ENCODE measurements around the gene BRINP1. TPM values are rescaled to one million over a fixed set of nuclear protein-coding genes. Genes with fewer than 3 reads are reported as not detected.
"Not testable (repeated sequence)": the region's sequence is repeated elsewhere in the genome, so short reads cannot be mapped to it uniquely, and the experiment has no call there.

The BRINP1 gene
- polyA plus RNA-seq, 2 donors = 0.18 to 0.77 TPM

DNA sequence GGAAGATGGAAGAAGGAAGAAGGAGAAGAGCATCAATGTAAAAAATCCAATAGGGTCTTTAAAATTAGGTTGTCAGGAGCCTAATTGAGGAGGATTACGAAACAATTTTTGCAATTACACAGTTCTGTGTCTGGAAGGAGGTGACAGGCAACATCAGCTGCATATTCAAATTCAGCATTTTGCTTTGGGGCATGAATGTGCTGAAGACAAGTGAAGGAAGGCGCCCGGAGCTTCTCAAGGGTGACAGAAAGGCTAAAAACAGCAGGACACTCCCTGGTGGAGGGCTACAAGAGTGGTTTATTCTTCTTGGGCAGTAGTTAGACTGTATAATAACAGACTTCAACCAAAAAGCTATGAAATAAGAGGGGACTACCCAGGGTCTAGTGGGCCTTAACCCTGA, 188.3 kb downstream of the BRINP1 start:
- WGBS, 2 donors = 81 to 83% methylated on average over 3 of the region's 3 CpGs
- Histone ChIP-seq H3K4me3 (ENCODE audit: low read depth in 1 of 2, low read length in 2 of 2) (no peak overlapping the region), H3K36me3 (ENCODE audit: control insufficient read depth in 2 of 2, insufficient read depth in 2 of 2, low read length in 1 of 2) (no peaks in the 10 kb centered on the region), H3K27me3 (ENCODE audit: control insufficient read depth in 1 of 2, insufficient read depth in 2 of 2, low read length in 2 of 2) (no peaks in the 10 kb centered on the region), H3K27ac (ENCODE audit: low read depth in 2 of 2, low read length in 1 of 2) (no peak overlapping the region), H3K9me3 (ENCODE audit: control insufficient read depth in 2 of 2, insufficient read depth in 1 of 2, low read depth in 1 of 2, low read length in 1 of 2) (peaks cover 0 to 2% of the 10 kb centered on the region in 2 donors), H3K4me1 (ENCODE audit: control insufficient read depth in 2 of 2, insufficient read depth in 2 of 2, low read length in 1 of 2) (no peaks in the 10 kb centered on the region)

DNA sequence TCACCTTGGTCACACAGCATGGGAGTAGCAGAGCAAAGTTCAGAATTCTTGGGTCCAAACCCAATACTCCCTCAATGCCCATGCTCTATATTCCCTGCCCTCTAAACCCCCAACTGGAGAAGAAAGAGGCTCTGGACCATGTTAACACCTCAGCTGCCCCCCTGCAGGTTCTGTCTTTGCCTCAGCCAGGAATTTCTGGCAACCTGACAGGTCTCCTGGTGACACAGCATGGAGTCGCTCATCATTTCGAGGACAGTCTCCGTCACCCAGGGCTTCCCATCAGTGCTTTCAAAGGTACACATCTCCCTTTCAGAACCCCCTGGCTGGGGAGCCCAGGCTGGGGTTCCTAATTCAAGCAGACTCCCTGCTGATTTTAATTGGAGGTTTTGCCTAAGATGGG, 189.5 kb downstream of the BRINP1 start:
- Histone ChIP-seq H3K27ac (ENCODE audit: low read depth in 2 of 2, low read length in 1 of 2) (no peak overlapping the region), H3K4me3 (ENCODE audit: low read depth in 1 of 2, low read length in 2 of 2) (no peak overlapping the region), H3K36me3 (ENCODE audit: control insufficient read depth in 2 of 2, insufficient read depth in 2 of 2, low read length in 1 of 2) (no peaks in the 10 kb centered on the region), H3K9me3 (ENCODE audit: control insufficient read depth in 2 of 2, insufficient read depth in 1 of 2, low read depth in 1 of 2, low read length in 1 of 2) (no peaks in the 10 kb centered on the region), H3K4me1 (ENCODE audit: control insufficient read depth in 2 of 2, insufficient read depth in 2 of 2, low read length in 1 of 2) (no peaks in the 10 kb centered on the region), H3K27me3 (ENCODE audit: control insufficient read depth in 1 of 2, insufficient read depth in 2 of 2, low read length in 2 of 2) (no peaks in the 10 kb centered on the region)
- 74 to 79% methylated on average over 3 of the region's 3 CpGs for WGBS, 2 donors

DNA sequence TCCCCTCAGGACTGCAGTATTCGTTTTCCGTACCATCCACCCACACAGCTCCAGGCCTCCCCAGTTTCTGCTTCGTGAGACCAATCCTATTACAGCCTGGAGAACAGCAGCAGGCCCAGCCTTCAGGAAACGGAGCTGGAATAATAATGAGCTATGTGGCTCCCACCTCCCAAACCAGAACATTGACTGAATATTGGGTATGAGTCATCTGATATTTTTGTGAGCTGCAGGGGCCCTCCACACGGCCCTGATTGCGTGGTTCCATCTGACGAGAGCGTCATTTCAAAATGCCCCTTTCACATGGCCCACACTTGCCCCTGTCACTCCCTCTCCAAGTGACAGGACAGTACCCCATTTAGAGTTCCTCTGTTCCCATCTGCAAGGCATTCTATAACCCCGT, 192.0 kb downstream of the BRINP1 start:
- Histone ChIP-seq H3K4me1 (ENCODE audit: control insufficient read depth in 2 of 2, insufficient read depth in 2 of 2, low read length in 1 of 2) (no peaks in the 10 kb centered on the region), H3K36me3 (ENCODE audit: control insufficient read depth in 2 of 2, insufficient read depth in 2 of 2, low read length in 1 of 2) (no peaks in the 10 kb centered on the region), H3K27me3 (ENCODE audit: control insufficient read depth in 1 of 2, insufficient read depth in 2 of 2, low read length in 2 of 2) (no peaks in the 10 kb centered on the region), H3K4me3 (ENCODE audit: low read depth in 1 of 2, low read length in 2 of 2) (no peak overlapping the region), H3K9me3 (ENCODE audit: control insufficient read depth in 2 of 2, insufficient read depth in 1 of 2, low read depth in 1 of 2, low read length in 1 of 2) (no peaks in the 10 kb centered on the region), H3K27ac (ENCODE audit: low read depth in 2 of 2, low read length in 1 of 2) (no peak overlapping the region)
- WGBS, 2 donors = 79 to 83% methylated on average over 9 of the region's 9 CpGs

DNA sequence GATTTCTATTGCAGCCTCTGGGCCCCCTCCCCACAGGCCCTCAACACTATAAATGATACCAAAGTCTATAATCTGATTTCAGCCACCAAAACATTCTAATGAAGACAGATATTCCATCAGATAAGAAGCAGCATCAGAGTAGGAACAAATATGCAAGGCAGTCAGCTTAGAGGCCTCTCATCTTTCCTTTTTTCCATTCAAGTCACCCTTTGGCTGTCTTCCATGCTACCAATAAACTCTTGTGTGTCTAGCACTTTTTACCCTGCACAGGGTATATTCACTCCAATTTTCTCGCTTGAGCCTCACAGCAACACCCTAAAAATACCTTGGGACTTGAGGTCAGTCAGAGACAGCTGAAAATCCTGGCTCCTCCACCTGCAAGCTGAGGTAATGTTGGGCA, 193.7 kb downstream of the BRINP1 start:
- H3K27ac ChIP-seq (ENCODE audit: low read depth in 2 of 2, low read length in 1 of 2) = no peak overlapping the region
- H3K4me3 ChIP-seq (ENCODE audit: low read depth in 1 of 2, low read length in 2 of 2) = no peak overlapping the region
- WGBS, 2 donors = 83 to 86% methylated on average over 1 of the region's 1 CpG
- no peaks in the 10 kb centered on the region for H3K9me3 ChIP-seq (ENCODE audit: control insufficient read depth in 2 of 2, insufficient read depth in 1 of 2, low read depth in 1 of 2, low read length in 1 of 2)
- H3K27me3 ChIP-seq (ENCODE audit: control insufficient read depth in 1 of 2, insufficient read depth in 2 of 2, low read length in 2 of 2) = no peaks in the 10 kb centered on the region
- no peaks in the 10 kb centered on the region for H3K36me3 ChIP-seq (ENCODE audit: control insufficient read depth in 2 of 2, insufficient read depth in 2 of 2, low read length in 1 of 2)
- H3K4me1 ChIP-seq (ENCODE audit: control insufficient read depth in 2 of 2, insufficient read depth in 2 of 2, low read length in 1 of 2) = no peaks in the 10 kb centered on the region

DNA sequence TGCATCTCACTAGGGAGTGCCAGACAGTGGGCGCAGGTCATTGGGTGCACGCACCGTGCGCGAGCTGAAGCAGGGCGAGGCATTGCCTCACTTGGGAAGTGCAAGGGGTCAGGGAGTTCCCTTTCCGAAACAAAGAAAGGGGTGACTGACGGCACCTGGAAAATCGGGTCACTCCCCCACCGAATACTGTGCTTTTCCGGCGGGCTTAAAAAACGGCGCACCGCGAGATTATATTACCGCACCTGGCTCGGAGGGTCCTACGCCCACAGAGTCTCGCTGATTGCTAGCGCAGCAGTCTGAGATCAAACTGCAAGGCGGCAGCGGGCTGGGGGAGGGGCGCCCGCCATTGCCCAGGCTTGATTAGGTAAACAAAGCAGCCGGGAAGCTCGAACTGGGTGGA, 200.0 kb downstream of the BRINP1 start:
- not testable (repeated sequence) for H3K27me3 ChIP-seq (ENCODE audit: control insufficient read depth in 1 of 2, insufficient read depth in 2 of 2, low read length in 2 of 2); H3K36me3 ChIP-seq (ENCODE audit: control insufficient read depth in 2 of 2, insufficient read depth in 2 of 2, low read length in 1 of 2); H3K9me3 ChIP-seq (ENCODE audit: control insufficient read depth in 2 of 2, insufficient read depth in 1 of 2, low read depth in 1 of 2, low read length in 1 of 2); H3K4me1 ChIP-seq (ENCODE audit: control insufficient read depth in 2 of 2, insufficient read depth in 2 of 2, low read length in 1 of 2); H3K27ac ChIP-seq (ENCODE audit: low read depth in 2 of 2, low read length in 1 of 2)
- 18 to 20% methylated on average over 26 to 27 of the region's 27 CpGs for WGBS, 2 donors
- H3K4me3 ChIP-seq (ENCODE audit: low read depth in 1 of 2, low read length in 2 of 2) = peak overlapping the region; percentile 19 to 40

DNA sequence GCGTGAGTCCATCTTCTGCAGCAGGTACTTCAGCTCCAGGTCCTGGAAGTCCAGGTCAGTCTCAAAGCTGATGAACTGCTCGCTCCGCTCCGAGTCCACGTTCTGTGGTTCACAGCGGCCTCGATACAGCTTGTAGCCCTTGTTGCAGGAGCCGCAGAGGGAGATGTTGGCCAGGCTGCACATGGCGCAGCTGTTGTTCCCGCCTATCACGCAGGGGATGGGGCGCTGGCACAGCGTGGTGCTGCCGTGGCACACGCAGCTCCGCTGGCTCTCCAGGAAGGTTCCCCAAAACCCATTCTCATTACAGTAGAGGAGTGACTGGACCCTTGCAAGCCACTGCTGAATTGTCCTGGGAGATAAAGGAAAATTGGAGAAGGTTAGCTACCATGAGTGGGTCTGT, 201.4 kb downstream of the BRINP1 start:
- Histone ChIP-seq H3K4me3 (ENCODE audit: low read depth in 1 of 2, low read length in 2 of 2) (no peak overlapping the region), H3K9me3 (ENCODE audit: control insufficient read depth in 2 of 2, insufficient read depth in 1 of 2, low read depth in 1 of 2, low read length in 1 of 2) (peaks cover 0 to 6% of the 10 kb centered on the region in 2 donors), H3K36me3 (ENCODE audit: control insufficient read depth in 2 of 2, insufficient read depth in 2 of 2, low read length in 1 of 2) (no peaks in the 10 kb centered on the region), H3K4me1 (ENCODE audit: control insufficient read depth in 2 of 2, insufficient read depth in 2 of 2, low read length in 1 of 2) (no peaks in the 10 kb centered on the region), H3K27ac (ENCODE audit: low read depth in 2 of 2, low read length in 1 of 2) (no peak overlapping the region), H3K27me3 (ENCODE audit: control insufficient read depth in 1 of 2, insufficient read depth in 2 of 2, low read length in 2 of 2) (no peaks in the 10 kb centered on the region)
- 94 to 96% methylated on average over 16 of the region's 16 CpGs for WGBS, 2 donors

DNA sequence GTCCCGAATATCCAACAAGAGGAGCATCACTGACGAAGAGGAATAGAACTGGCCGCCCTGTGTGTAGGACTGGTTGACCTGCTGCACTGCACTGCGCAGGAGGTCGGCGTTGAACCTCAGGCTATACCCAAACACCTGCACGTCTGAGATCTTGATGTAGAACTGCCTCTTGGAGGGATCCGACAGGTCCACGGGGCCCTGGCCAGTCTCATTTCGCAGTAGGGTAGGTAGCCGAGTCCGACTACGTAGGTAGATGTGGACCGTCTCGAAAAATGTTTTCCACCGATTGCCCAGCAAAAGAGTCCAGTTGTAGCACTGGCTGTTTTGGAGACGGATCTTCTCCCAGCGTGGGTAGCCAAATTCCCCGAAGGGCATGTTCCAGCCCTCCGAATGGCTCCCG, 202.0 kb downstream of the BRINP1 start:
- Histone ChIP-seq H3K9me3 (ENCODE audit: control insufficient read depth in 2 of 2, insufficient read depth in 1 of 2, low read depth in 1 of 2, low read length in 1 of 2) (peaks cover 0 to 6% of the 10 kb centered on the region in 2 donors), H3K27ac (ENCODE audit: low read depth in 2 of 2, low read length in 1 of 2) (no peak overlapping the region), H3K27me3 (ENCODE audit: control insufficient read depth in 1 of 2, insufficient read depth in 2 of 2, low read length in 2 of 2) (no peaks in the 10 kb centered on the region), H3K4me1 (ENCODE audit: control insufficient read depth in 2 of 2, insufficient read depth in 2 of 2, low read length in 1 of 2) (no peaks in the 10 kb centered on the region), H3K4me3 (ENCODE audit: low read depth in 1 of 2, low read length in 2 of 2) (no peak overlapping the region), H3K36me3 (ENCODE audit: control insufficient read depth in 2 of 2, insufficient read depth in 2 of 2, low read length in 1 of 2) (no peaks in the 10 kb centered on the region)
- 95 to 96% methylated on average over 21 of the region's 21 CpGs for WGBS, 2 donors

DNA sequence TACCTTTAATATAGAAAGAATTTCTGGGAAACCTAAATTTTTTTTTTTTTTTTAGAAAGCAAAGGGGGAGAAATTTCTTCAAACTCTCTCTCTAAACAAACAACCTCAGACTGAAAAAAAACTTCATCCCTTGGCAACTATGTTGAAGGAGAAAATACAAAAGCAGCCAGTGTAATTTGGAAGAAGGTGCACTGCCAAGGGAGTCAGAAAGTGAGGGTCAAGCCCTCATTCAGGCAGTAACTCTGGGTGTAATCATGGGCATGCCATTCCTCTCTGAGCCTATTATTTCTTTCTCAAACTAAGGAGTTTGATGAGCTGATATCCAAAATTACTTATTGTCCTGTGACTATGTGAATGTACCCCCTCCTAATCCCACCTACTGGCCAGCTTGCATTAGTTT, 203.1 kb downstream of the BRINP1 start:
- H3K27ac ChIP-seq (ENCODE audit: low read depth in 2 of 2, low read length in 1 of 2) = no peak overlapping the region

DNA sequence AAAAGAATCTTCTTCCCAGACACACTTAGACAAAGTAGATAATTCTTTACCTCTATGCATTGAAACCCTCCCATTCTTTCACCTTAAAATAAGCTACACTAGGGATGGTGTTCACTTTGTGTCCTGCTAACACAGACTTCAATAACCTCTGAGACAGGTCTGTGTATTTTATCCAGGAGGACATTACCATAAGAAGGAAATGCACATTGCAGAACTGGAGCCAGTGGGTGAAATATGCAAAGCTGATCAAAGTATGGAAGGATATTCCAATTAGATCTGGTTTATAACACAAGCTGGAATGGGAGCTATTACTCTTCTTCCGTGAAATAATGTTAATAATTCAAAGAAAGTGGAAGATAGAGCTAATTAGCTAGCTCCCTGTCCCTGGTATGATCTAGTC, 204.1 kb downstream of the BRINP1 start:
- peaks cover 0 to 6% of the 10 kb centered on the region in 2 donors for H3K9me3 ChIP-seq (ENCODE audit: control insufficient read depth in 2 of 2, insufficient read depth in 1 of 2, low read depth in 1 of 2, low read length in 1 of 2)
- H3K36me3 ChIP-seq (ENCODE audit: control insufficient read depth in 2 of 2, insufficient read depth in 2 of 2, low read length in 1 of 2) = no peaks in the 10 kb centered on the region
- no peak overlapping the region for H3K27ac ChIP-seq (ENCODE audit: low read depth in 2 of 2, low read length in 1 of 2)
- H3K27me3 ChIP-seq (ENCODE audit: control insufficient read depth in 1 of 2, insufficient read depth in 2 of 2, low read length in 2 of 2) = no peaks in the 10 kb centered on the region
- WGBS, 2 donors = 80% methylated on average over 1 of the region's 1 CpG
- no peak overlapping the region for H3K4me3 ChIP-seq (ENCODE audit: low read depth in 1 of 2, low read length in 2 of 2)
- H3K4me1 ChIP-seq (ENCODE audit: control insufficient read depth in 2 of 2, insufficient read depth in 2 of 2, low read length in 1 of 2) = no peaks in the 10 kb centered on the region

More for the DNA sequence above, 203.1 kb downstream of the BRINP1 start:
- Histone ChIP-seq H3K27me3 (ENCODE audit: control insufficient read depth in 1 of 2, insufficient read depth in 2 of 2, low read length in 2 of 2) (no peaks in the 10 kb centered on the region), H3K36me3 (ENCODE audit: control insufficient read depth in 2 of 2, insufficient read depth in 2 of 2, low read length in 1 of 2) (no peaks in the 10 kb centered on the region), H3K9me3 (ENCODE audit: control insufficient read depth in 2 of 2, insufficient read depth in 1 of 2, low read depth in 1 of 2, low read length in 1 of 2) (peaks cover 0 to 6% of the 10 kb centered on the region in 2 donors), H3K4me3 (ENCODE audit: low read depth in 1 of 2, low read length in 2 of 2) (no peak overlapping the region), H3K4me1 (ENCODE audit: control insufficient read depth in 2 of 2, insufficient read depth in 2 of 2, low read length in 1 of 2) (no peaks in the 10 kb centered on the region)

DNA sequence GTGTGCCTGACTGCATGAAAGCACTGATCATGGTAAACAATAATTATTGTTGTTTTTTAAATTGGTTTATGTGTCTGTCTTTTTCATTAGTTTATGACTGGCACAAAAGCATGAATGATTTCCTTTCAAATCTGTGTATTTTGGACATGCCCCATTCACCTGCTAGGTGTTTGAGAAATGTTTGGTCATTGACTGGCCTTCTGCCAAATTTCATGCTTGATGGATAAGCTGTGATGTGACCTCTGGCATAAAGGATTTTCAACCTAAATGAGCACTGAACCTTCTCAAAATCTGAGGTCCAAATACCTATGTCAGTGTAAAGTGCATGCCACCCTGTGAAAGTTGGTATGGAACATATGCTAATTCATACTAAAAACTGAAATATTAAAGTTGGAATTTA, 204.5 kb downstream of the BRINP1 start:
- H3K9me3 ChIP-seq (ENCODE audit: control insufficient read depth in 2 of 2, insufficient read depth in 1 of 2, low read depth in 1 of 2, low read length in 1 of 2) = peaks cover 0 to 6% of the 10 kb centered on the region in 2 donors
- no peaks in the 10 kb centered on the region for H3K36me3 ChIP-seq (ENCODE audit: control insufficient read depth in 2 of 2, insufficient read depth in 2 of 2, low read length in 1 of 2)
- no peak overlapping the region for H3K4me3 ChIP-seq (ENCODE audit: low read depth in 1 of 2, low read length in 2 of 2)
- H3K4me1 ChIP-seq (ENCODE audit: control insufficient read depth in 2 of 2, insufficient read depth in 2 of 2, low read length in 1 of 2) = no peaks in the 10 kb centered on the region
- H3K27ac ChIP-seq (ENCODE audit: low read depth in 2 of 2, low read length in 1 of 2) = no peak overlapping the region
- H3K27me3 ChIP-seq (ENCODE audit: control insufficient read depth in 1 of 2, insufficient read depth in 2 of 2, low read length in 2 of 2) = no peaks in the 10 kb centered on the region

All from esophagus (tissue), 2 donors.